GM13977 (cell line): ENCODE measurements around the gene CUL5.
"Not testable (repeated sequence)": the region's sequence is repeated elsewhere in the genome, so short reads cannot be mapped to it uniquely, and the experiment has no call there.

Experiments used
- DNase-seq: peaks from one replicate; pipeline ENCODE4 v3.0.0; 2012; ENCODE audit warnings: low spot score
- in situ Hi-C: fragments of 300-500 bp; cut with MboI; formaldehyde crosslinking; loops from one replicate; pipeline ENCODE4 v1.12.0; 2022; ENCODE audit warnings: low sequenced_read_pairs, low pct_unique_long_range_greater_than_20kb, mixed read lengths, inconsistent platforms; ENCODE audit not compliant: unreplicated experiment
- TF ChIP-seq, protein P1 (sequence below): IDR thresholded peaks from 2 replicates; pipeline ENCODE4 v1.5.1; 2012; ENCODE audit warnings: mild to moderate bottlenecking, control low read depth; ENCODE audit not compliant: insufficient read depth; ENCODE audit errors: extremely low read depth, missing control alignments

CUL5 gene

DNA sequence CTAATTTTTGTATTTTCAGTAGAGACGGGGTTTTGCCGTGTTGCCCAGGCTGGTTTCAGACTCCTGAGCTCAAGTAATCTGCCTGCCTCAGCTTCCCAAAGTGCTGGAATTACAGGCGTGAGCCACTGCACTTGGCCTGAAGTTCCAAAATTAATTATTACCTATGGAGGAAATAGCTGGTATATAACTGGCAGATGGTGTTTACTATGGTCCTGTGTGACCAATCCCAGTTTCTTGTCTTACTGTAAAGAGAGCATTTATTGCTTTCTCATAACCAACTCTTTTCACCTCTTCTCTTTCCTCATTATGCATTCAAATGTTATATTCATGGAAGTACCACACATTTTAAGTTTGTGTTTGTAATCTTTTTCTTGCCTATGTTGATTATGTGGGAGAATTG is 88.5 kb downstream of the CUL5 start:
- in situ Hi-C loops: no loop called here
- DNase-seq: no peak
- TF ChIP-seq, protein P1, sequence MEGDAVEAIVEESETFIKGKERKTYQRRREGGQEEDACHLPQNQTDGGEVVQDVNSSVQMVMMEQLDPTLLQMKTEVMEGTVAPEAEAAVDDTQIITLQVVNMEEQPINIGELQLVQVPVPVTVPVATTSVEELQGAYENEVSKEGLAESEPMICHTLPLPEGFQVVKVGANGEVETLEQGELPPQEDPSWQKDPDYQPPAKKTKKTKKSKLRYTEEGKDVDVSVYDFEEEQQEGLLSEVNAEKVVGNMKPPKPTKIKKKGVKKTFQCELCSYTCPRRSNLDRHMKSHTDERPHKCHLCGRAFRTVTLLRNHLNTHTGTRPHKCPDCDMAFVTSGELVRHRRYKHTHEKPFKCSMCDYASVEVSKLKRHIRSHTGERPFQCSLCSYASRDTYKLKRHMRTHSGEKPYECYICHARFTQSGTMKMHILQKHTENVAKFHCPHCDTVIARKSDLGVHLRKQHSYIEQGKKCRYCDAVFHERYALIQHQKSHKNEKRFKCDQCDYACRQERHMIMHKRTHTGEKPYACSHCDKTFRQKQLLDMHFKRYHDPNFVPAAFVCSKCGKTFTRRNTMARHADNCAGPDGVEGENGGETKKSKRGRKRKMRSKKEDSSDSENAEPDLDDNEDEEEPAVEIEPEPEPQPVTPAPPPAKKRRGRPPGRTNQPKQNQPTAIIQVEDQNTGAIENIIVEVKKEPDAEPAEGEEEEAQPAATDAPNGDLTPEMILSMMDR: no peak

DNA sequence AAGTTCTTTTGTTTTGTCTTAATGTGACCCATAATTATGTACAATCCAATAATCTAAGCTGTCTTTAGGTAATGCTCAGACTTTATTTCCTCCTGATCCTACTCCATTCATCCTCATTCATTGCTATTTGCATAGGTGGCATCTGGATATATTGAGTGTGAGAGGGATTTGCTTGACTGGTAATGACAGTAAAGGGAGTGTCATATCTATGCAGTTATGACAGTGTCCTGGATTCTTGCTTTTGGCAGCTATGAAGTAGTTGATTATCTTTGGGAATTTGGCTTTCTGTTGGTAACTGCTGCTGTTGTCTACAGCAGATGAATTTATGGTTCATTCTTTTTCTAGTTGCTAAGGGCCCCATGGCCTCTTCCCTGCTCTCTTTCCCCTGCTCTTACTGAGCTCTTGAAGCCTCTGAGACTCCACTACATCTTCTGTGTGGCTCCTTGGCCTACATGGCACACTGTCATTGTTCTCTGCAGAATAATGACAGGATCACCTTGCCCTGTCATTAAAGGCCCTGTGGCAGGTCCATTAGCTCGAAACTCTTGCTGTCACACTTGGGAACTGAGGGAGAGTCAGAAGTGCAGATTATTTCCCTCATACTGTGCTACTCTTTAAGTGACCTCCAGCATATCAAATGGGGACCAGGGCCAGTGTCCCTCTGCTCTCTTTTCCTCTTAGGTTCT is 92.5 kb downstream of the CUL5 start:
- in situ Hi-C loops: no loop called here
- no peak for DNase-seq
- TF ChIP-seq, protein P1: no peak

DNA sequence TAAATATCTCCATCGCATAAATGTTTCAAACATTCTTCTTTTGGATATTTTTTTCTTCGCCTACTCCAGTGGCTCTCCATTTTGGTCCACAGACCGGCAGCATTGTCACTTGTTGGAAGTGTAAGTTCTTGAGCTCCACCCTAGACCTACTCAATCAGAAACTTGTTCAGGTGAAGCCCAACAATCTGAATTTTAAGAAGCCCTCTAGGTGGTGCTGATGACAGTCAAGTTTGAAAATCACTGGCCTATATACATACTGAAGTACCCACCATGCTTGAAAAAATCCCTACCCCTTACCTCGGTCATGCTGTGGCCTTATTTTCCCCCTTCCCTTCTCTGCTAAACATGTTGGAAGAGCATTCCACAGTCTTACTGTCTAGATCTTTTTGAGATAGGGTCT is 102.4 kb downstream of the CUL5 start:
- TF ChIP-seq, protein P1: no peak
- DNase-seq: no peak
- in situ Hi-C loops: no loop called here

DNA sequence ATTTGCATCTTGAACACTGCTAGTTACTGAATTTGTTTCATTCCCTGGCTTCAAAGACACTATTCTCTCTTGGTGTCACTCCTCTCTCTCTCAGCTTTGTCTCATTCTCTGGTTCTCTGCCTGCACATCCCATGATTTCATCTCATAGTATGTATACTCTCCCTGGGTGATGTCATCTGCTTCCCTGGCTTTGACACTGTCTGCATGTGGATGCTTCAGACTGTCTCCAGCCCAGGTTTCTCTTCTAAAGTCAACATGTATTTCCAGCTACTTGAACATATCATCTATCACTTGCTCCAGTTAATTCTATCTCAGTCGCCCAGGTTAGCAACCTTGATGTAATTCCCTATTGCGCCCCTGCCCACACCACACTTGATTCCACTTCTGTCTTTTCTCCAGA is 103.4 kb downstream of the CUL5 start:
- TF ChIP-seq, protein P1: no peak
- no peak for DNase-seq
- in situ Hi-C loops: no loop called here

DNA sequence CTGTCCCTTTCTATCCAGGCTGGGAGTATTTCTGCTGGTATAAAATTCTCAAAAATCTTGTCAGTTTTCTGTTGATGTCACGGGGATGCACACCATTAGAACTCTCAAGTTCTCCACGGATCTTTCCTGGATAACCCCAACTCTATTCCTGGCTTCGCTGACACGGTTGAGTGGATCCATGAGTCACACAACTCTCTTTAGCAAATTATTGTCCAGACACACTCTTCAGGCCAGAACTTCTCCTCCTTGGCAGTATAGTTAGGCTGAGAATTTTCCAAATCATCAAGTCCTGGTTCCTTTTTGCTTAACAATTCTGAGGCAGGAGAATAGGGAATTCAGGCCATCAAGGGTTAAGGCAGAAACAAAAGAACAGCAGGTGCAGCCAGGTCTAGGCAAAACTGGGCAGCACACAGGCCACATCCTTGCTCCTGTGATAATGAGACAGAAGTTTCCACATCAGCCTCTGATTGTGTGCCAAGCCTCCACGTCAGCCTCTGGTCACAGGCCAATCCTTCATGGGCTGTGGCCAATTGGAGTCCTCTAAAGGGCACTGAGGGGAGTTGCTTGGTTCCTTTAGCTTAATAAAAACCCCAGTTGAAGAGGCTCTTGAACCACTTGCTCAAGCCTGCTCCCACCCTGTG is 106.9 kb downstream of the CUL5 start:
- in situ Hi-C loops: no loop called here
- TF ChIP-seq, protein P1: no peak
- no peak for DNase-seq

DNA sequence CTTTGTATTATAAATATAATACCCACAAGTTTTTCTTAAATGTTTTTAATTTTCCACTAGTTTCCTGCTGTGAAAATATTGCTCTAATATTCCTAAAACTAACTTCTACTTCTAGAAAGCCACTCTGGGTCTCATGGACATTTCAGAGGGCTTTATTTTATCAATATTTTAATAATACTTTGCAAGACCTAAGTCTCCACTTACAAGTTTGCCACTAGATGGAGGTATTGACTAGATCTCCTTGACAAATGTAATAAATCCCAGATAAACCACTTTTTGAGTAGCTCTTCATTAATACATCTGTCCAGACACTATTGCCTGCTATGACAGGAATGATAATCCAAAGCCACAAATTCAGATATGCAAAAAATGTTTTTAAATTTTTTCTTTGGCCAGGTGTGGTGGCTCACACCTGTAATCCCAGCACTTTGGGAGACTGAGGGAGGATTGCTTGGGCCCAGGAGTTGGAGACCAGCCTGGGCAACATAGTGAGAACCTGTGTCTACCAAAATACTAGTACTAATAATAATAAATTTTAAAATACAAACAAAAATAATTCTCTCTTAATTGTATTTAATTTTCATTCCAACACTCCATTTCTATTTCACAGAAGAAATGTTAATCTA is 109.2 kb downstream of the CUL5 start:
- TF ChIP-seq, protein P1: peak; percentile 49
- peak; percentile 52 for DNase-seq
- in situ Hi-C loops: no loop called here

DNA sequence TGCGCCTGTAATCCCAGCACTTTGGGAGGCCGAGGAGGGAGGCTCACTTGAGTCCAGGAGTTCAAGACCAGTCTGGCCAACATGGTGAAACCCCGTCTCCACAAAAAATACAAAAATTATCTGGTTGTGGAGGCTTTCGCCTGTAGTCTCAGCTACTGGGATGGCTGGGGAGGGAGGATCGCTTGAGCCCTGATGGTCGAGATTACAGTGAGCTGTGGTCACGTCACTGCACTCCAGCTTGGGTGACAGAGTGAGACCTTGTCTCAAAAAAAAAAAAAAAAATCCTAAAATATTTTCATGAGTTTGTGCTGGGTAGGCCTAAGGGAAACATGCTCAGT is 112.2 kb downstream of the CUL5 start:
- not testable (repeated sequence) for DNase-seq
- in situ Hi-C loops: loop anchor here (10.0 kb wide), 1 partner anchor 534 kb away; no protein-coding TSS in a partner anchor
